K562 (cell line): Measurements from ENCODE around the gene RAD51AP2. TPM values are rescaled to one million over a fixed set of nuclear protein-coding genes. Genes with fewer than 3 reads are reported as not detected.

ENCODE experiments used
- ARNT ChIP-seq, 2 experiments: fragments of 450-650 bp; IDR thresholded peaks; 2 replicates each; pipeline ENCODE4 v1.6.1; 2016; ENCODE audit warnings: mild to moderate bottlenecking in 1 of 2
- RAD21 ChIP-seq, 2 experiments: fragments of 250-450 bp in 1 of 2; fragments of 450-650 bp in 1 of 2; sonication (Bioruptor Pico) in 1 of 2; formaldehyde crosslinking in 1 of 2; IDR thresholded peaks in 1 of 2; conservative IDR thresholded peaks in 1 of 2; 2 replicates each; pipeline versions ENCODE4 v1.4.0 to v1.8.0; 2020 to 2022; ENCODE audit warnings: mild to moderate bottlenecking in 2 of 2, moderate library complexity in 1 of 2
- ZEB2 ChIP-seq: fragments of 450-650 bp; IDR thresholded peaks from 2 replicates; pipeline ENCODE4 v1.6.1; 2016
- polyA plus RNA-seq, 8 experiments: library from polyadenylated mRNA; depleted of rRNA in 4 of 8; stranded (reverse) in 5 of 8; unstranded in 3 of 8; fragments of >200 nt; fragmentation: Nextera tagmentation in 2 of 8; fragmentation: Illumina TruSeq in 1 of 8; extraction: Ambion mirVana in 2 of 8; extraction: Trizol in 1 of 8; gene quantifications; 2 replicates each; pipeline versions ENCODE4 v1.2.1 to v1.2.3, GENCODE V29; 2011 to 2014; ENCODE audit warnings: inconsistent platforms in 1 of 8, missing spikeins in 1 of 8
- total RNA-seq, 7 experiments: library from RNA; depleted of rRNA in 6 of 7; stranded (reverse); fragments of >200 nt in 6 of 7; fragmentation: Illumina TruSeq in 2 of 7; extraction: Trizol in 2 of 7; gene quantifications; 2 replicates each; pipeline versions ENCODE4 v1.2.1 to v1.2.3, GENCODE V29; 2011 to 2021; ENCODE audit warnings: low replicate concordance in 1 of 7
- TF ChIP-seq, protein P1 (sequence below), 2 experiments: fragments of 450-650 bp; formaldehyde crosslinking in 1 of 2; IDR thresholded peaks; 2 replicates each; pipeline versions ENCODE4 v1.4.0 to v1.6.1; 2014 to 2020; ENCODE audit warnings: mild to moderate bottlenecking in 2 of 2, borderline replicate concordance in 1 of 2, low read depth in 1 of 2
- TF ChIP-seq, protein P2 (sequence below), 2 experiments: fragments of 450-650 bp; IDR thresholded peaks; 2 replicates each; pipeline ENCODE4 v1.6.1; 2016
- TF ChIP-seq, protein P3 (sequence below), 3 experiments: IDR thresholded peaks in 2 of 3; conservative IDR thresholded peaks in 1 of 3; 2 replicates each; pipeline ENCODE4 v1.5.1; 2011 to 2012; ENCODE audit warnings: low read length in 3 of 3, mild to moderate bottlenecking in 3 of 3, control low read depth in 2 of 3, improper control_type of control experiment in 1 of 3, inconsistent platforms in 1 of 3, low read depth in 1 of 3, mixed read lengths in 1 of 3, moderate library complexity in 1 of 3; ENCODE audit not compliant: insufficient read depth in 2 of 3

RAD51AP2 gene
- total and polyA plus RNA-seq, 9 of the 15 experiments (the other 6 are each of a cell fraction or from before 2014, with no cell fraction given) = 0.01 to 0.04 (median 0.04) TPM; not detected in 6

DNA sequence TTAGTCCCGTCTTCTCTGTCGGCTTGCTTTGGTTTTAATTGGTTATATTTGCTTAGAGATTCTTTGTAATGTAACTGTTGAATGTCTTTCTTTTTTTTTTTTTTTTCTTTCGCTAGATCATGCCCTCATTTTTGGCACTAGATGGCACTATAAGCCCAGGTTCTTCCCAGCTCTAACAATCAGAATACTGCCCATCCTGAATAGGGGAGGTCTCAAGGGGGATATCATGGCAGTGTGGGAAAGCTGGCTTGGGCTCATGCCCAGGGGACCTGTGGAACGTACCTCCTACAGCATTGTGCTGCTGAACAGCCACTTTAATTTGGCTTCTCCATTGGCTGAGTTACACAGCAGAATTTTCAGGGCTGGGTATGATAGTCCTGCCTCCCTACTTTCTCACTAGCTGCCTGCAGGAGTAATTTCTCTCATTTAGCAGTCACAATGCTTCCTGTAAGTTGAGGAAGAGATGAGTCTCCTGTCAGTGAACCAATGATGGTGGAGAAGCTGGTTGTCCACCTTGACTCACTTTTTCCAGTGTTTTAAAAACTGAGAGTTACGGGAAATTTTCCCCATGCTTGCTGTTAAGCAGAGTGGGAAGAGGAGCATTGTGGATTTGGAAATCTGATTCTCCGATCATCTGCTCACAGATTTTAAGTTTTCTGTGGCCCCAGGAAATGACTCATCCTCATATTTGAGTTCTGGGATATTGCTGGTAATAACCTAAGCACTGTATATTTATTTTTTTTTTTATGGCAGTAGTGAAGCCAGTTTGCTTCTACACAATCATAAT is 47.2 kb downstream of the RAD51AP2 start (continued):
- TF ChIP-seq, protein P1, sequence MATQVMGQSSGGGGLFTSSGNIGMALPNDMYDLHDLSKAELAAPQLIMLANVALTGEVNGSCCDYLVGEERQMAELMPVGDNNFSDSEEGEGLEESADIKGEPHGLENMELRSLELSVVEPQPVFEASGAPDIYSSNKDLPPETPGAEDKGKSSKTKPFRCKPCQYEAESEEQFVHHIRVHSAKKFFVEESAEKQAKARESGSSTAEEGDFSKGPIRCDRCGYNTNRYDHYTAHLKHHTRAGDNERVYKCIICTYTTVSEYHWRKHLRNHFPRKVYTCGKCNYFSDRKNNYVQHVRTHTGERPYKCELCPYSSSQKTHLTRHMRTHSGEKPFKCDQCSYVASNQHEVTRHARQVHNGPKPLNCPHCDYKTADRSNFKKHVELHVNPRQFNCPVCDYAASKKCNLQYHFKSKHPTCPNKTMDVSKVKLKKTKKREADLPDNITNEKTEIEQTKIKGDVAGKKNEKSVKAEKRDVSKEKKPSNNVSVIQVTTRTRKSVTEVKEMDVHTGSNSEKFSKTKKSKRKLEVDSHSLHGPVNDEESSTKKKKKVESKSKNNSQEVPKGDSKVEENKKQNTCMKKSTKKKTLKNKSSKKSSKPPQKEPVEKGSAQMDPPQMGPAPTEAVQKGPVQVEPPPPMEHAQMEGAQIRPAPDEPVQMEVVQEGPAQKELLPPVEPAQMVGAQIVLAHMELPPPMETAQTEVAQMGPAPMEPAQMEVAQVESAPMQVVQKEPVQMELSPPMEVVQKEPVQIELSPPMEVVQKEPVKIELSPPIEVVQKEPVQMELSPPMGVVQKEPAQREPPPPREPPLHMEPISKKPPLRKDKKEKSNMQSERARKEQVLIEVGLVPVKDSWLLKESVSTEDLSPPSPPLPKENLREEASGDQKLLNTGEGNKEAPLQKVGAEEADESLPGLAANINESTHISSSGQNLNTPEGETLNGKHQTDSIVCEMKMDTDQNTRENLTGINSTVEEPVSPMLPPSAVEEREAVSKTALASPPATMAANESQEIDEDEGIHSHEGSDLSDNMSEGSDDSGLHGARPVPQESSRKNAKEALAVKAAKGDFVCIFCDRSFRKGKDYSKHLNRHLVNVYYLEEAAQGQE (IDR thresholded peaks at IDR 0.05; ENCODE audit: borderline replicate concordance) = peak; percentile 73
- TF ChIP-seq, protein P1 (CRISPR knock-in tag; IDR thresholded peaks at IDR 0.05; ENCODE audit: low read depth) = no peak
- TF ChIP-seq ARNT (IDR thresholded peaks at IDR 0.05) = peak in 1 of 2 experiments; percentile 43; a peak in 1 of 4 replicates
- TF ChIP-seq, protein P2, sequence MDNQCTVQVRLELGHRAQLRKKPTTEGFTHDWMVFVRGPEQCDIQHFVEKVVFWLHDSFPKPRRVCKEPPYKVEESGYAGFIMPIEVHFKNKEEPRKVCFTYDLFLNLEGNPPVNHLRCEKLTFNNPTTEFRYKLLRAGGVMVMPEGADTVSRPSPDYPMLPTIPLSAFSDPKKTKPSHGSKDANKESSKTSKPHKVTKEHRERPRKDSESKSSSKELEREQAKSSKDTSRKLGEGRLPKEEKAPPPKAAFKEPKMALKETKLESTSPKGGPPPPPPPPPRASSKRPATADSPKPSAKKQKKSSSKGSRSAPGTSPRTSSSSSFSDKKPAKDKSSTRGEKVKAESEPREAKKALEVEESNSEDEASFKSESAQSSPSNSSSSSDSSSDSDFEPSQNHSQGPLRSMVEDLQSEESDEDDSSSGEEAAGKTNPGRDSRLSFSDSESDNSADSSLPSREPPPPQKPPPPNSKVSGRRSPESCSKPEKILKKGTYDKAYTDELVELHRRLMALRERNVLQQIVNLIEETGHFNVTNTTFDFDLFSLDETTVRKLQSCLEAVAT (IDR thresholded peaks at IDR 0.05) = no peak; a peak in 1 of 4 replicates
- TF ChIP-seq, protein P3, sequence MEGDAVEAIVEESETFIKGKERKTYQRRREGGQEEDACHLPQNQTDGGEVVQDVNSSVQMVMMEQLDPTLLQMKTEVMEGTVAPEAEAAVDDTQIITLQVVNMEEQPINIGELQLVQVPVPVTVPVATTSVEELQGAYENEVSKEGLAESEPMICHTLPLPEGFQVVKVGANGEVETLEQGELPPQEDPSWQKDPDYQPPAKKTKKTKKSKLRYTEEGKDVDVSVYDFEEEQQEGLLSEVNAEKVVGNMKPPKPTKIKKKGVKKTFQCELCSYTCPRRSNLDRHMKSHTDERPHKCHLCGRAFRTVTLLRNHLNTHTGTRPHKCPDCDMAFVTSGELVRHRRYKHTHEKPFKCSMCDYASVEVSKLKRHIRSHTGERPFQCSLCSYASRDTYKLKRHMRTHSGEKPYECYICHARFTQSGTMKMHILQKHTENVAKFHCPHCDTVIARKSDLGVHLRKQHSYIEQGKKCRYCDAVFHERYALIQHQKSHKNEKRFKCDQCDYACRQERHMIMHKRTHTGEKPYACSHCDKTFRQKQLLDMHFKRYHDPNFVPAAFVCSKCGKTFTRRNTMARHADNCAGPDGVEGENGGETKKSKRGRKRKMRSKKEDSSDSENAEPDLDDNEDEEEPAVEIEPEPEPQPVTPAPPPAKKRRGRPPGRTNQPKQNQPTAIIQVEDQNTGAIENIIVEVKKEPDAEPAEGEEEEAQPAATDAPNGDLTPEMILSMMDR (IDR thresholded peaks at IDR 0.05 in 2 of 3, conservative IDR thresholded peaks at IDR 0.05 in 1 of 3; ENCODE audit: insufficient read depth in 2 of 3, low read depth in 1 of 3, low read length in 3 of 3) = peak; percentile 53 to 61 (median 56)
- peak; percentile 80 for TF ChIP-seq ZEB2
- TF ChIP-seq RAD21 (CRISPR knock-in tag; conservative IDR thresholded peaks at IDR 0.05 in 1 of 2, IDR thresholded peaks at IDR 0.05 in 1 of 2) = peak; percentile 46 to 68; a peak in 3 of 4 replicates
